ENCODE measurements around the gene MBTPS1.

MBTPS1 gene

DNA sequence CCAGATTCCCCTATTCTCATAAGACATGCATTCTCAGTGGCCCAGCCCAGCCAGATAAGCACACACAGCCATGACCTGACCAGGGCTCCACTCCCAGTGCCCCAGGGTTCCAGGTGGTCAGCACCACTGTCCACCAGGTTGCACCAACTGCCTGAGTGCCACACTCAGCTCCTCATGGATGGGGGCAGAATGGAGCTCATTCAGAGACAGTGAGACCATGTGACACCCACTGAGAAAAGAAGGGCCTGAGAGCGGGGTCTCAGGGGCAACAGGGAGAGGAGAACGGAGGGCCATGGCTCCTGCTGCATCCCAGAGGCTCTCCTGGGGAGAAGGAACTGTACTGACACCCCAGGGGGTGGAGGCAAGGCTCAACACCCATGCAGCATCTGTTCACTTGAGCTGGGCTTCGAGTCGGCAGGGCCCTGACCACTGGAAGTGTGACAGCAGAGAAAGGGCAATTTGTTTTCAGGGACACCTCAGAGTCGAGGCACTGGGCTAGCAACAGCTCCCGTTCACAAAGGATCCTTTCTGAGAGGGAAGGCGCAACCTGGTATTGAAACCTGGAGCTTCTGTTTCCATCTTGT lies 55.4 kb downstream of the MBTPS1 start:
- ATAC-seq = no peak
- TF ChIP-seq TOX (CRISPR knock-in tag; IDR thresholded peaks at IDR 0.05; ENCODE audit: borderline replicate concordance) (no peak), ZNF8 (CRISPR knock-in tag; IDR thresholded peaks at IDR 0.05) (no peak), BACH2 (CRISPR knock-in tag; IDR thresholded peaks at IDR 0.05; ENCODE audit: borderline replicate concordance) (no peak), RARB (CRISPR knock-in tag; IDR thresholded peaks at IDR 0.05) (no peak)
- TF ChIP-seq, protein P1, sequence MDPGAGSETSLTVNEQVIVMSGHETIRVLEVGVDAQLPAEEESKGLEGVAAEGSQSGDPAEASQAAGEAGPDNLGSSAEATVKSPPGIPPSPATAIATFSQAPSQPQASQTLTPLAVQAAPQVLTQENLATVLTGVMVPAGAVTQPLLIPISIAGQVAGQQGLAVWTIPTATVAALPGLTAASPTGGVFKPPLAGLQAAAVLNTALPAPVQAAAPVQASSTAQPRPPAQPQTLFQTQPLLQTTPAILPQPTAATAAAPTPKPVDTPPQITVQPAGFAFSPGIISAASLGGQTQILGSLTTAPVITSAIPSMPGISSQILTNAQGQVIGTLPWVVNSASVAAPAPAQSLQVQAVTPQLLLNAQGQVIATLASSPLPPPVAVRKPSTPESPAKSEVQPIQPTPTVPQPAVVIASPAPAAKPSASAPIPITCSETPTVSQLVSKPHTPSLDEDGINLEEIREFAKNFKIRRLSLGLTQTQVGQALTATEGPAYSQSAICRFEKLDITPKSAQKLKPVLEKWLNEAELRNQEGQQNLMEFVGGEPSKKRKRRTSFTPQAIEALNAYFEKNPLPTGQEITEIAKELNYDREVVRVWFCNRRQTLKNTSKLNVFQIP (CRISPR knock-in tag; IDR thresholded peaks at IDR 0.05; ENCODE audit: borderline replicate concordance, low read depth) = no peak
- TF ChIP-seq, protein P2, sequence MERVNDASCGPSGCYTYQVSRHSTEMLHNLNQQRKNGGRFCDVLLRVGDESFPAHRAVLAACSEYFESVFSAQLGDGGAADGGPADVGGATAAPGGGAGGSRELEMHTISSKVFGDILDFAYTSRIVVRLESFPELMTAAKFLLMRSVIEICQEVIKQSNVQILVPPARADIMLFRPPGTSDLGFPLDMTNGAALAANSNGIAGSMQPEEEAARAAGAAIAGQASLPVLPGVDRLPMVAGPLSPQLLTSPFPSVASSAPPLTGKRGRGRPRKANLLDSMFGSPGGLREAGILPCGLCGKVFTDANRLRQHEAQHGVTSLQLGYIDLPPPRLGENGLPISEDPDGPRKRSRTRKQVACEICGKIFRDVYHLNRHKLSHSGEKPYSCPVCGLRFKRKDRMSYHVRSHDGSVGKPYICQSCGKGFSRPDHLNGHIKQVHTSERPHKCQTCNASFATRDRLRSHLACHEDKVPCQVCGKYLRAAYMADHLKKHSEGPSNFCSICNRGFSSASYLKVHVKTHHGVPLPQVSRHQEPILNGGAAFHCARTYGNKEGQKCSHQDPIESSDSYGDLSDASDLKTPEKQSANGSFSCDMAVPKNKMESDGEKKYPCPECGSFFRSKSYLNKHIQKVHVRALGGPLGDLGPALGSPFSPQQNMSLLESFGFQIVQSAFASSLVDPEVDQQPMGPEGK (CRISPR knock-in tag; IDR thresholded peaks at IDR 0.05; ENCODE audit: borderline replicate concordance) = no peak

DNA sequence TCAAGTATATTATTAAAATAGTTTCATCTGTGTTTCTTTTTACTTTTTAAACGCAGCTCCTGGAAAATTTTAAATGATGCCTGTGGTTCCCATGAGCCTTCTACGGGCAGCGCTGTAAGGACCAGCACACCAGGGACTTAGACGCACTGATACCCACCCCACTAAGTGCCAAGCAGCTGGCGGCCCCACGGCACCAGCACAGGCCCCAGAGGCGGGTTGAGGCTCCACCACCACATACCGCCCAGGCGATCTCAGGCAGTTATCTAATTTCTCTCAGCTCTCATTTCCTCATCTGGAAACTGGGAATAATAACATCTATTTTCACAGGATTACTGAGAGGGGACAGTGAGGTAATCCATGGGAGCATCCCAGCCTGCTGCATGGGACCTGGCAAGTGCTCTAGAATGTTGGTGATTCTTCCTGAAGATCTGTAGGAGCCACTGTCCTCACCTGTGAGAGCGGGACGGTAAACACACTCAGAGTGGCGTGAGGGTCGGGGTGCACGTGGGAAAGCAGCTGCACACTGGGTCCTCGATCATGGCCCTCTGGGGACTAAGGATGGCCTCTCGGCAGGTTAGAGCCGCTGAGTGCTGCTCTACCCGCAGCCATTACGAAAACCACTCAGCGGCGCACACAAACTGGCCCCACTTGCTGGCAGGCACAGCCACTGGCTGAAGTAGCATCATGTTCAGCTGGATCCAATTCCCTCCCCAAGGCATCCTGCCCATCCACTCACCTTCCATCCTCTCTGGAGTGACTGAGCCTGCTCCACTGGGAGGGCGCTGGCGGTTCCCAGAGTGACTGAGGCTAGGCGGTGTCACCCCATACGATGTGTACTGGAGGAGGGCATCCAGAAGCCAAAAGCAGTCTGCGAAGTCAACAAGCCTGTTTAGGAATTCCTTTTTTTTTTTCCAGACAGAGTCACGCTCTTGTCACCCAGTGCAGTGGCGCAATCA lies 56.5 kb downstream of the MBTPS1 start:
- no peak for ATAC-seq

DNA sequence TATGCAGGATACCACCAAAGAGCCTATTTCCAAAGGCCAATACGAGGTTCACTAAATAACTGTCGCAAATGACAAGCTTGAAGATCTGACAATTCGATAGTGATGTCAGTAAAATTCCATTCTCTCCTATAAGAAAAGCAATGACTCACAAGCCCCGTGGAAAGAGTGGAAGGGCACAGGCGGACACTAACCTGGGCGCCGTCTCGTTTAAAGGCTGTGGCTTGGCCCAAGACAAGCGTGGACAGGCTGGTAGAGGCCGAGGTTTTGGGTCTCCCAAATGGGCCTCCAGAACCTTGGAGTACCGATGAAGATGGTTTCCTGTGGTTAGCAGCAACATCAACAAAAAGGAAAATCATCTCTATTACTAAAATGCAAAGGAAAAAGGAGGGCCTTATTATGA lies 57.6 kb downstream of the MBTPS1 start:
- TF ChIP-seq ARNTL (CRISPR knock-in tag; IDR thresholded peaks at IDR 0.05; ENCODE audit: borderline replicate concordance, low read depth) (no peak), SNAI2 (CRISPR knock-in tag; IDR thresholded peaks at IDR 0.05) (no peak), TCF4 (CRISPR knock-in tag; IDR thresholded peaks at IDR 0.05; ENCODE audit: borderline replicate concordance) (no peak), BACH2 (CRISPR knock-in tag; IDR thresholded peaks at IDR 0.05; ENCODE audit: borderline replicate concordance) (no peak), ZNF8 (CRISPR knock-in tag; IDR thresholded peaks at IDR 0.05) (no peak)
- ATAC-seq = no peak

More for the DNA sequence above, 56.5 kb downstream of the MBTPS1 start:
- no peak for TF ChIP-seq ZFP3 (CRISPR knock-in tag; IDR thresholded peaks at IDR 0.05)
- TF ChIP-seq CSDC2 (CRISPR knock-in tag; IDR thresholded peaks at IDR 0.05) = no peak
- TF ChIP-seq TCF4 (CRISPR knock-in tag; IDR thresholded peaks at IDR 0.05; ENCODE audit: borderline replicate concordance) = no peak
- TF ChIP-seq, protein P1 (CRISPR knock-in tag; IDR thresholded peaks at IDR 0.05; ENCODE audit: borderline replicate concordance, low read depth) = no peak
- TF ChIP-seq ZNF565 (CRISPR knock-in tag; conservative IDR thresholded peaks at IDR 0.05; ENCODE audit: low read depth) = no peak
- TF ChIP-seq RARB (CRISPR knock-in tag; IDR thresholded peaks at IDR 0.05) = no peak
- no peak for TF ChIP-seq BACH2 (CRISPR knock-in tag; IDR thresholded peaks at IDR 0.05; ENCODE audit: borderline replicate concordance)
- no peak for TF ChIP-seq ARNTL (CRISPR knock-in tag; IDR thresholded peaks at IDR 0.05; ENCODE audit: borderline replicate concordance, low read depth)
- no peak for TF ChIP-seq SNAI2 (CRISPR knock-in tag; IDR thresholded peaks at IDR 0.05)

DNA sequence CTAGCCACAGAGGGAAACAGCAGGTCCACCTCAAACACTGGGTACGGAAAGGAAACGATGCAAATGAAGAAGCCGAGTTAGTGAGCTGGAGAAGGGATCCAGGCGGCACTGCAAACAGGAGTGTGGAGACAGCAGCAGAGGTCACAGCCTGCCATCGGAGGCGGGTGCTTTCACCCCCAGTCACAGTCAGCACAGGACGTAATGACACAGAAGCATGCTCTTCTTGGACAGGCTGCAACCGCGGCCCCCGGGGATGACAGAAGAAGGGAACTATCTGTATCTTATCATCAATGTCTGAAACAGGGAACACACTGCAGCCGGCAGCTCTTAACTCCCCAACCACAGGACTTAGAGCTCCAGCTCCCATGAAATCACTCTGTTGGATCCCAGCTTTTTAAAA lies 58.1 kb downstream of the MBTPS1 start:
- no peak for ATAC-seq
- no peak for TF ChIP-seq ESRRG (CRISPR knock-in tag; IDR thresholded peaks at IDR 0.05)
- no peak for TF ChIP-seq ISL1 (CRISPR knock-in tag; IDR thresholded peaks at IDR 0.05)
- TF ChIP-seq ZC3H10 (CRISPR knock-in tag; IDR thresholded peaks at IDR 0.05) = no peak
- no peak for TF ChIP-seq ZFP30 (CRISPR knock-in tag; IDR thresholded peaks at IDR 0.05)
- TF ChIP-seq BACH2 (CRISPR knock-in tag; IDR thresholded peaks at IDR 0.05; ENCODE audit: borderline replicate concordance) = no peak
- no peak for TF ChIP-seq ARNTL (CRISPR knock-in tag; IDR thresholded peaks at IDR 0.05; ENCODE audit: borderline replicate concordance, low read depth)
- TF ChIP-seq, protein P1 (CRISPR knock-in tag; IDR thresholded peaks at IDR 0.05; ENCODE audit: borderline replicate concordance, low read depth) = no peak
- no peak for TF ChIP-seq CSDC2 (CRISPR knock-in tag; IDR thresholded peaks at IDR 0.05)
- TF ChIP-seq, protein P2 (CRISPR knock-in tag; IDR thresholded peaks at IDR 0.05; ENCODE audit: borderline replicate concordance) = no peak
- TF ChIP-seq, protein P3, sequence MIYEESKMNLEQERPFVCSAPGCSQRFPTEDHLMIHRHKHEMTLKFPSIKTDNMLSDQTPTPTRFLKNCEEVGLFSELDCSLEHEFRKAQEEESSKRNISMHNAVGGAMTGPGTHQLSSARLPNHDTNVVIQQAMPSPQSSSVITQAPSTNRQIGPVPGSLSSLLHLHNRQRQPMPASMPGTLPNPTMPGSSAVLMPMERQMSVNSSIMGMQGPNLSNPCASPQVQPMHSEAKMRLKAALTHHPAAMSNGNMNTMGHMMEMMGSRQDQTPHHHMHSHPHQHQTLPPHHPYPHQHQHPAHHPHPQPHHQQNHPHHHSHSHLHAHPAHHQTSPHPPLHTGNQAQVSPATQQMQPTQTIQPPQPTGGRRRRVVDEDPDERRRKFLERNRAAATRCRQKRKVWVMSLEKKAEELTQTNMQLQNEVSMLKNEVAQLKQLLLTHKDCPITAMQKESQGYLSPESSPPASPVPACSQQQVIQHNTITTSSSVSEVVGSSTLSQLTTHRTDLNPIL (CRISPR knock-in tag; IDR thresholded peaks at IDR 0.05; ENCODE audit: low read depth) = no peak
- TF ChIP-seq, protein P4, sequence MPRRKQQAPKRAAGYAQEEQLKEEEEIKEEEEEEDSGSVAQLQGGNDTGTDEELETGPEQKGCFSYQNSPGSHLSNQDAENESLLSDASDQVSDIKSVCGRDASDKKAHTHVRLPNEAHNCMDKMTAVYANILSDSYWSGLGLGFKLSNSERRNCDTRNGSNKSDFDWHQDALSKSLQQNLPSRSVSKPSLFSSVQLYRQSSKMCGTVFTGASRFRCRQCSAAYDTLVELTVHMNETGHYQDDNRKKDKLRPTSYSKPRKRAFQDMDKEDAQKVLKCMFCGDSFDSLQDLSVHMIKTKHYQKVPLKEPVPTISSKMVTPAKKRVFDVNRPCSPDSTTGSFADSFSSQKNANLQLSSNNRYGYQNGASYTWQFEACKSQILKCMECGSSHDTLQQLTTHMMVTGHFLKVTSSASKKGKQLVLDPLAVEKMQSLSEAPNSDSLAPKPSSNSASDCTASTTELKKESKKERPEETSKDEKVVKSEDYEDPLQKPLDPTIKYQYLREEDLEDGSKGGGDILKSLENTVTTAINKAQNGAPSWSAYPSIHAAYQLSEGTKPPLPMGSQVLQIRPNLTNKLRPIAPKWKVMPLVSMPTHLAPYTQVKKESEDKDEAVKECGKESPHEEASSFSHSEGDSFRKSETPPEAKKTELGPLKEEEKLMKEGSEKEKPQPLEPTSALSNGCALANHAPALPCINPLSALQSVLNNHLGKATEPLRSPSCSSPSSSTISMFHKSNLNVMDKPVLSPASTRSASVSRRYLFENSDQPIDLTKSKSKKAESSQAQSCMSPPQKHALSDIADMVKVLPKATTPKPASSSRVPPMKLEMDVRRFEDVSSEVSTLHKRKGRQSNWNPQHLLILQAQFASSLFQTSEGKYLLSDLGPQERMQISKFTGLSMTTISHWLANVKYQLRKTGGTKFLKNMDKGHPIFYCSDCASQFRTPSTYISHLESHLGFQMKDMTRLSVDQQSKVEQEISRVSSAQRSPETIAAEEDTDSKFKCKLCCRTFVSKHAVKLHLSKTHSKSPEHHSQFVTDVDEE (CRISPR knock-in tag; IDR thresholded peaks at IDR 0.05) = no peak
- no peak for TF ChIP-seq TOX (CRISPR knock-in tag; IDR thresholded peaks at IDR 0.05; ENCODE audit: borderline replicate concordance)
- TF ChIP-seq OSR1 (CRISPR knock-in tag; IDR thresholded peaks at IDR 0.05) = no peak
